IMR-90 (cell line): ENCODE results near the gene FGF3. TPM values are rescaled to one million over a fixed set of nuclear protein-coding genes. Genes with fewer than 3 reads are reported as not detected.

Experiments
- ATAC-seq: fragments of 200-7000 bp; cut with Tn5 transposase; 2 replicates; pipeline ENCODE4 v1.9.1; 2020; ENCODE audit warnings: low read depth, mild to moderate bottlenecking, moderate library complexity
- BruUV-seq: library from RNA; stranded (reverse); fragments of 400-500 nt; replicated peaks from 2 replicates; lab custom pipeline; 2021; lab: Mats Ljungman, UMichigan
- CTCF ChIA-PET: fragments of 300-600 bp; formaldehyde crosslinking; extraction: SDS; loops from one replicate; lab custom pipeline; 2021; ENCODE audit warnings: antibody characterized with exemption; lab: Yijun Ruan, JAX
- POLR2A ChIA-PET: fragments of 300-600 bp; sonication (Branson Sonifier 250); formaldehyde crosslinking; loops from one replicate; lab custom pipeline; 2022; ENCODE audit warnings: antibody characterized with exemption; ENCODE audit not compliant: unreplicated experiment; lab: Charles Lee
- DNase-seq: peaks from one replicate; pipeline ENCODE4 v3.0.0; 2013
- H2AFZ ChIP-seq: replicated peaks from 2 replicates; pipeline ENCODE3; 2013; ENCODE audit warnings: low read length, mild to moderate bottlenecking; ENCODE audit not compliant: poor library complexity
- H2AK5ac ChIP-seq: 2 replicates; pipeline ENCODE4 v1.6.1; 2013; ENCODE audit warnings: low read depth, low read length, inconsistent platforms
- H2AK9ac ChIP-seq: replicated peaks from 2 replicates; pipeline ENCODE3; 2013; ENCODE audit warnings: mild to moderate bottlenecking, low read depth, low read length, moderate library complexity; ENCODE audit not compliant: poor library complexity
- H2BK120ac ChIP-seq: 2 replicates; pipeline ENCODE4 v1.6.1; 2013; ENCODE audit warnings: low read depth, low read length, inconsistent platforms
- H2BK15ac ChIP-seq: 3 replicates; pipeline ENCODE4 v1.6.1; 2013; ENCODE audit warnings: low read depth, low read length, inconsistent platforms
- H2BK20ac ChIP-seq: 2 replicates; pipeline ENCODE4 v1.6.1; 2013; ENCODE audit warnings: low read depth, mild to moderate bottlenecking, inconsistent platforms, low read length, moderate library complexity
- H2BK5ac ChIP-seq: 2 replicates; pipeline ENCODE4 v1.6.1; 2013; ENCODE audit warnings: mild to moderate bottlenecking, low read depth, low read length, inconsistent platforms; ENCODE audit not compliant: poor library complexity, severe bottlenecking
- H3K14ac ChIP-seq: replicated peaks from 2 replicates; pipeline ENCODE4 v1.6.1; 2013; ENCODE audit warnings: low read depth, low read length, inconsistent platforms
- H3K18ac ChIP-seq: 2 replicates; pipeline ENCODE4 v1.6.1; 2013; ENCODE audit warnings: low read depth, low read length, control low read depth
- H3K23ac ChIP-seq: 2 replicates; pipeline ENCODE4 v1.6.1; 2013; ENCODE audit warnings: low read depth, low read length, inconsistent platforms
- H3K27ac ChIP-seq: 2 replicates; pipeline ENCODE4 v1.5.1; 2013; ENCODE audit warnings: mild to moderate bottlenecking, control low read depth, low read length; ENCODE audit not compliant: insufficient read depth
- H3K27me3 ChIP-seq: 2 replicates; pipeline ENCODE4 v1.6.1; 2013; ENCODE audit warnings: low read length; ENCODE audit not compliant: control insufficient read depth, insufficient read depth
- H3K36me3 ChIP-seq: 2 replicates; pipeline ENCODE4 v1.6.1; 2013; ENCODE audit warnings: low read length, mixed read lengths; ENCODE audit not compliant: control insufficient read depth, insufficient read depth
- H3K4ac ChIP-seq: 2 replicates; pipeline ENCODE4 v1.6.1; 2013; ENCODE audit warnings: low read depth, low read length, inconsistent platforms
- H3K4me1 ChIP-seq: 2 replicates; pipeline ENCODE4 v1.6.1; 2013; ENCODE audit warnings: low read length, mixed read lengths; ENCODE audit not compliant: control insufficient read depth, insufficient read depth
- H3K4me2 ChIP-seq: 2 replicates; pipeline ENCODE4 v1.6.1; 2013; ENCODE audit warnings: low read depth, mild to moderate bottlenecking, control low read depth, low read length, moderate library complexity
- H3K4me3 ChIP-seq: 2 replicates; pipeline ENCODE4 v1.5.1; 2013; ENCODE audit warnings: low read depth, mild to moderate bottlenecking, control low read depth, low read length, moderate library complexity; ENCODE audit not compliant: insufficient read depth
- H3K56ac ChIP-seq: 2 replicates; pipeline ENCODE4 v1.6.1; 2013; ENCODE audit warnings: low read length, inconsistent platforms; ENCODE audit not compliant: insufficient read depth; ENCODE audit errors: extremely low read depth
- H3K79me1 ChIP-seq, 2 experiments: 2 replicates each; pipeline ENCODE4 v1.6.1; 2013; ENCODE audit warnings: low read length in 2 of 2, inconsistent platforms in 1 of 2, low read depth in 1 of 2
- H3K9ac ChIP-seq: 2 replicates; pipeline ENCODE4 v1.6.1; 2013; ENCODE audit warnings: low read depth, low read length, control low read depth
- H3K9me1 ChIP-seq: 2 replicates; pipeline ENCODE4 v1.6.1; 2013; ENCODE audit warnings: low read length, inconsistent platforms; ENCODE audit not compliant: insufficient read depth
- H3K9me3 ChIP-seq: 2 replicates; pipeline ENCODE4 v1.6.1; 2013; ENCODE audit warnings: low read length; ENCODE audit not compliant: control insufficient read depth, insufficient read depth
- H4K20me1 ChIP-seq: 2 replicates; pipeline ENCODE4 v1.6.1; 2013; ENCODE audit warnings: low read length, inconsistent platforms; ENCODE audit not compliant: insufficient read depth
- H4K5ac ChIP-seq: 2 replicates; pipeline ENCODE4 v1.6.1; 2013; ENCODE audit warnings: mild to moderate bottlenecking, low read depth, low read length, control low read depth
- H4K8ac ChIP-seq, 2 experiments: 2 replicates each; pipeline ENCODE4 v1.6.1; 2013; ENCODE audit warnings: low read depth in 2 of 2, low read length in 2 of 2, control low read depth in 1 of 2, inconsistent platforms in 1 of 2
- H4K91ac ChIP-seq: 2 replicates; pipeline ENCODE4 v1.6.1; 2013; ENCODE audit warnings: low read depth, low read length, inconsistent platforms; ENCODE audit not compliant: insufficient read depth
- BHLHE40 ChIP-seq: fragments of 150-350 bp; IDR thresholded peaks from 2 replicates; pipeline ENCODE4 v1.6.1; 2016; ENCODE audit warnings: mild to moderate bottlenecking, low read depth, low read length
- CEBPB ChIP-seq: IDR thresholded peaks from 2 replicates; pipeline ENCODE4 v1.6.1; 2012; ENCODE audit warnings: low read depth, low read length, improper control_type of control experiment
- CHD1 ChIP-seq: IDR thresholded peaks from 2 replicates; pipeline ENCODE4 v1.6.1; 2012; ENCODE audit warnings: low read depth, low read length, improper control_type of control experiment
- CTCF ChIP-seq: conservative IDR thresholded peaks from 2 replicates; pipeline ENCODE4 v1.5.1; 2012; ENCODE audit warnings: mild to moderate bottlenecking, low read depth, low read length, improper control_type of control experiment
- ELK1 ChIP-seq: fragments of 150-350 bp; IDR thresholded peaks from 2 replicates; pipeline ENCODE4 v1.6.1; 2016; ENCODE audit warnings: low read depth, mild to moderate bottlenecking, low read length, moderate library complexity, borderline replicate concordance
- FOS ChIP-seq: fragments of 150-350 bp; IDR thresholded peaks from 2 replicates; pipeline ENCODE4 v1.6.1; 2016; ENCODE audit warnings: low read depth, low read length
- MAFK ChIP-seq: IDR thresholded peaks from 2 replicates; pipeline ENCODE4 v1.6.1; 2012; ENCODE audit warnings: low read depth, low read length, improper control_type of control experiment
- MAZ ChIP-seq: IDR thresholded peaks from 2 replicates; pipeline ENCODE4 v1.6.1; 2012; ENCODE audit warnings: low read depth, mild to moderate bottlenecking, low read length, improper control_type of control experiment, moderate library complexity, borderline replicate concordance
- NFE2L2 ChIP-seq: fragments of 150-350 bp; IDR thresholded peaks from 2 replicates; pipeline ENCODE4 v1.6.1; 2016; ENCODE audit warnings: low read depth, mild to moderate bottlenecking, low read length
- POLR2A ChIP-seq: IDR thresholded peaks from 2 replicates; pipeline ENCODE4 v1.6.1; 2012; ENCODE audit warnings: mild to moderate bottlenecking, low read depth, low read length
- RAD21 ChIP-seq: IDR thresholded peaks from 2 replicates; pipeline ENCODE4 v1.6.1; 2012; ENCODE audit warnings: low read length, improper control_type of control experiment
- RCOR1 ChIP-seq: IDR thresholded peaks from 2 replicates; pipeline ENCODE4 v1.6.1; 2012; ENCODE audit warnings: mild to moderate bottlenecking, low read length, improper control_type of control experiment; ENCODE audit not compliant: insufficient replicate concordance
- RFX5 ChIP-seq: IDR thresholded peaks from 2 replicates; pipeline ENCODE4 v1.8.0; 2012; ENCODE audit warnings: low read depth, mild to moderate bottlenecking, low read length, moderate library complexity
- SMC3 ChIP-seq: fragments of 150-350 bp; IDR thresholded peaks from 2 replicates; pipeline ENCODE4 v1.6.1; 2016; ENCODE audit warnings: low read depth, mild to moderate bottlenecking, antibody characterized with exemption, low read length, moderate library complexity
- USF2 ChIP-seq: fragments of 150-350 bp; IDR thresholded peaks from 2 replicates; pipeline ENCODE4 v1.6.1; 2017; ENCODE audit warnings: mild to moderate bottlenecking, antibody characterized with exemption, low read length, low read depth
- WGBS, 2 experiments: methylation state at CpG; one replicate each; pipeline versions ENCODE4 v1.1.5 to v1.1.7; 2013; ENCODE audit warnings: missing lambda C conversion rate in 2 of 2; ENCODE audit not compliant: insufficient read length in 1 of 2; ENCODE audit errors: extremely low coverage in 2 of 2; 5-methylcytosine and 5-hydroxymethylcytosine counted together
- dilution Hi-C: fragments of 300-500 bp; cut with HindIII; formaldehyde crosslinking; loops from one replicate; pipeline ENCODE4 v1.14.3; 2018; ENCODE audit warnings: low sequenced_read_pairs; ENCODE audit not compliant: unreplicated experiment
- in situ Hi-C: fragments of 300-500 bp; cut with MboI; formaldehyde crosslinking; loops from 3 replicates; pipeline ENCODE4 v1.14.3; 2019; ENCODE audit warnings: low sequenced_read_pairs, inconsistent platforms, mixed read lengths
- intact Hi-C: fragments of 100-400 bp; cut with micrococcal nuclease; formaldehyde crosslinking; loops from 2 replicates; pipeline ENCODE4 v1.10.0; 2022
- polyA plus RNA-seq, 3 experiments: library from polyadenylated mRNA; depleted of rRNA; stranded (reverse); fragments of >200 nt; gene quantifications; 2 replicates each; pipeline ENCODE4 v1.2.3, GENCODE V29; 2012; ENCODE audit warnings: low replicate concordance in 1 of 3
- total RNA-seq: library from RNA; depleted of rRNA; stranded (reverse); fragments of >200 nt; gene quantifications from 2 replicates; pipeline ENCODE4 v1.2.3, GENCODE V29; 2012

FGF3 gene
- total and polyA plus RNA-seq, 2 of the 4 experiments (the other 2 are of a cell fraction): not detected

- Histone ChIP-seq H3K9me3 (peaks cover 6% of the 10 kb centered on the region), H4K5ac (no peak overlapping the region), H2AK5ac (no peak overlapping the region), H2BK120ac (no peak overlapping the region), H2BK15ac (no peak overlapping the region), H3K79me1 (no peaks in the 10 kb centered on the region), H2AFZ (no peak overlapping the region), H3K27me3 (peaks cover 78% of the 10 kb centered on the region), H3K18ac (no peak overlapping the region), H3K4me2 (no peak overlapping the region), H3K9ac (no peak overlapping the region), H2BK20ac (no peak overlapping the region), H4K91ac (no peak overlapping the region), H3K14ac (no peak overlapping the region), H3K56ac (no peak overlapping the region), H3K4ac (no peak overlapping the region), H4K8ac (no peak overlapping the region), H3K36me3 (no peaks in the 10 kb centered on the region), H3K23ac (no peak overlapping the region), H3K27ac (no peak overlapping the region), H3K9me1 (no peaks in the 10 kb centered on the region), H2BK5ac (no peak overlapping the region), H2AK9ac (peak overlapping the region; percentile 39), H3K4me3 (no peak overlapping the region), H4K20me1 (no peaks in the 10 kb centered on the region), H3K4me1 (no peaks in the 10 kb centered on the region; the same call in 1 of the 2 replicates)
- WGBS, 2 experiments: 55% methylated on average over 9 of the region's 15 CpGs; no CpG with 5 or more reads in 1 of the 2 experiments
- BruUV-seq: no TSS peak
- in situ Hi-C loops (no loop called here), dilution Hi-C loops (no loop called here), intact Hi-C loops (no loop called here)
- ChIA-PET POLR2A (no interaction called here), CTCF (no interaction called here)
- DNase-seq (no peak), ATAC-seq (no peak)
- TF ChIP-seq BHLHE40: no peak
- TF ChIP-seq MAFK: no peak
- no peak for TF ChIP-seq RAD21
- no peak for TF ChIP-seq ELK1
- TF ChIP-seq SMC3: no peak
- no peak for TF ChIP-seq RFX5
- no peak for TF ChIP-seq FOS
- TF ChIP-seq CHD1: no peak
- no peak for TF ChIP-seq CTCF
- TF ChIP-seq CEBPB: no peak
- no peak for TF ChIP-seq RCOR1
- no peak for TF ChIP-seq NFE2L2
- TF ChIP-seq USF2: no peak
- TF ChIP-seq MAZ: no peak
- TF ChIP-seq POLR2A: no peak
Observed at GRCh38 chr11:69822676-69823494, 3.7 kb upstream of the FGF3 start.
